Sciatic nerve (tissue), 2 donors: ENCODE measurements around the gene DNAAF1. TPM values are rescaled to one million over a fixed set of nuclear protein-coding genes. Genes with fewer than 3 reads are reported as not detected.

ENCODE experiments used
- ATAC-seq: fragments of 200-7000 bp; cut with Tn5 transposase; one replicate; pipeline ENCODE4 v1.9.1; 2020; ENCODE audit warnings: mild to moderate bottlenecking, moderate library complexity
- DNase-seq: peaks from one replicate; pipeline ENCODE4 v3.0.0-alpha.2; 2020; ENCODE audit warnings: low spot score
- intact Hi-C: fragments of 100-400 bp; cut with DNase I; formaldehyde crosslinking; loops from one replicate; pipeline ENCODE4 v1.14.2; 2022
- total RNA-seq: library from RNA; stranded (reverse); fragmentation: NEBNext Ultra II Directional; extraction: Animal tissue kit (Norgen Biotek cat#: 25700); gene quantifications from one replicate; pipeline ENCODE4 v1.2.1, GENCODE V29; 2021
- donor health status: DM: no; HTN: no; CAD: no.
- donor health status: DM: no; HTN: no; CAD: no.

The DNAAF1 gene
- total RNA-seq, 1 donor from 2014 or later = 1.4 TPM

DNA sequence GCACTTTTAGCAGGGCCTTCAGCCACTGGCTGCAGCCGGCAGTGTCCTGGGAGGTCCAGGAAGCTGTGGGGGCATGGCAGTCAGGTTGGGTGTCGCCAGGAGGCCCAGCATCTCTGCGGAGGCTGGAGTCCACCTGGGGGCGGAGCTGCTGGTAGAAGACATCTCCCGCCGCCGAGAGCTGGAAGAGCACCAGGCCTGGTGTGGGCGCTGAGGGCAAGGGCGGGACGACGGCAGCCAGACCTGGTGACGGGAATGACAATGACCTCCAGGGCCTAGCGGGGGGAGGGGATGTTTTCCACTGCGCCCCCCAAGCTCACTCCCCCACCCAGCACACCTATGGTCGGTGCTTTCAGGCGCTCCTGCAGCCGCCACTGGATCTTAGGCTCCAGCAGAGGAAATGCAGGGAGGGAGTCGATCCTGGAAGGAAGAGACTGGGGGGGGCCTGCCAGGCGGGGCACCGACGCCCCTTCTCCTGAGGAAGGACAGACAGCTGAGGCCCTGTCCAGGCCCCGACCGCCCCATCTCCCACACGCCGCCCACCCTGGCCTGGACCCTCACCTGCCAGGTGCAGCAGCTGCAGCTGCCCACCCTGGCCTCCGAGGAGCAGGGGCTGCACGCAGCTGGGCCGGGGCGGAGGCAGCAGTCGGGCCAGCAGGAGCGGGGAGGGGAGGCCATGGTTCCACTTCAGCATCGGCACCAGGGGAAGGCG lies 34.7 kb downstream of the DNAAF1 start:
- ATAC-seq (no peak), DNase-seq (no peak)
- intact Hi-C loops = loop anchor here (10.0 kb wide), 2 partner anchors 95 to 305 kb away; no protein-coding TSS in a partner anchor

DNA sequence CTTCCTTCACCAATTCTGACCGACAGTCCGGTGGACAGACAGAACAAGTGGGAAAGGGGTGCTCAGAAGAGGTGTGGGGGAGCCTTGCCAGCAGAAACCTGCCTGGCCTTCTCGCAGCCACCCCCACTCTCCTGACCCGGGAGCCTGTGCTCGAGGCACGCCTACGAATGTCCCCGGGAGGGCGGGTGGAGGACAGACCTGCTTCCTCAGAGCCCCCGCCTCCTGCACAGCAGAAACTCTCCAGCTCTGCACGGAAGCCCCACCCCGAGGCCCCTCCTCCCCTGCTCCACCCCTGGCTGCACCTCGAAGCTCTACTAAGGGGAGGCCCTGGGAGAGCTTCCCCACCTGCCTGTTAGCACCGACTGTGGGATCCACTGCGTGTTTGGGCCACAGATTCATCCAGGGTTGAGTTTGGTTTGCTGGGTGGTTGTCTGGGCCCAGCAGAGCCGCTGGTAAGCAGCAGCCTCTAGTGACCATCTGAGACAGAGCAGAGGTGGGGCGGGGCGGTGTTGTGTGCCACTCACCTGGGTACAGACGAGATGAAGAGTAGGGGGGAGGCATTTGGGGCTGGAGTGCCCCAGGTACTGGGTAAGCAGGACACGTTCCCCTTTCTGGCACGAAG lies 35.5 kb downstream of the DNAAF1 start:
- intact Hi-C loops = loop anchor here (10.0 kb wide), 2 partner anchors 96 to 304 kb away; no protein-coding TSS in a partner anchor
- no peak for DNase-seq
- no peak for ATAC-seq

DNA sequence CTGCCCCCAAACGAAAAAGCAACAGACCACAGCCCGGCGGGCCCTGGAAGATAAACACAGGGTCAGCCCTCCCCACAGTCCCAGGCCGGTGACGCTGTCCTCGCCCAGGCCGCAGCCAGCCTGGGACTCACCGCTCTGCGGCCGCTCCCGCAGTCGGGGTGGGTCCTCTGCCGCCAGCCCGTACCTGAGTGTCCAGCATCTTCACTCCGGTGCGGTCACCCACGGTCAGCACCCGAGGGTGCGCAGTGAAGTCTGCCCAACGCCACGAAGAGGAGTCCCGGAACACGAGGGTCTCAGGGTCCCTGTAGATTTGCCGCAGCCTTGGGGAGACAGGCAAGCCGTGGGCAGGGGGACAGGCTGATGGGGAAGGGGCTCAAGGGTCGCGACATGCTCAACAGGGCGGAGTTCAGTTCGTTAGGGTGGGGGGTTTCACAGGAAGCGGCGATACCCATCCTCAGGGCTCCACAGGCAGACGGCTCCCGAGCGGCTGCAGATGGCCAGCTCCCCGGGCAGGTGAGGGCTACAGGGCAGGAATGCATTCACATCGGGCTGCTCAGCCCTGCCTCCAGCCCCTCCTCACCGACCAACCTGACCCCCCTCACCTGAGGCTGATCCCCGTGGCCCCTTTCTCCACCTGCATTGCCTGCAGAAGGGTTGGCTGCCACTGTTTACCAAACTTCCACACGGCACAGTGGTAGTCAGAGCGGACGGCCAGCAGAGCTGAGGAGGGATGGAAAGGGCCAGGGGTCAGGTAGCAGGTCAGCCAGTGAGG lies 36.2 kb downstream of the DNAAF1 start:
- intact Hi-C loops = loop anchor here (10.0 kb wide), 2 partner anchors 97 to 303 kb away; no protein-coding TSS in a partner anchor
- DNase-seq = no peak
- no peak for ATAC-seq

DNA sequence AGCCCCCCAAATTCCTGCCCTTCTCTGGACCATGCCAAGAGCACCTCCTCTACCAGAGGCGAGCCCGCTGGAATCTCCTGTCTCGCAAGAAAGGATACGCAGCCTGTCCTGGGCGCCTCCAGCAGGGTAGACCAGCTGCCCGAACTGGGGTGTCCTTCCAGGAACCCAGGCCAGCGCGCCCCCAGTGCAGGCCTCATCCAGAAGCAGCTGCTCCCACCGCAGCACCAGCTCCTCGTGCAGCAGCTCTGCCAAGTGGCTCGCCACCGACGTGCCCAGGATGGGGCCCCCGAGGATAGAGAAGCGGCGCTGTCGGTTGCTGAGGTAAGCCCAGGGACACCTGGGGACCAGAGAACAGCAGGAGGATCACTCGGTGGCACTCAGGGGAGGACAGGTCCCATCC lies 37.0 kb downstream of the DNAAF1 start:
- DNase-seq = no peak
- intact Hi-C loops = loop anchor here (10.0 kb wide), 2 partner anchors 97 to 303 kb away; no protein-coding TSS in a partner anchor
- ATAC-seq = no peak

DNA sequence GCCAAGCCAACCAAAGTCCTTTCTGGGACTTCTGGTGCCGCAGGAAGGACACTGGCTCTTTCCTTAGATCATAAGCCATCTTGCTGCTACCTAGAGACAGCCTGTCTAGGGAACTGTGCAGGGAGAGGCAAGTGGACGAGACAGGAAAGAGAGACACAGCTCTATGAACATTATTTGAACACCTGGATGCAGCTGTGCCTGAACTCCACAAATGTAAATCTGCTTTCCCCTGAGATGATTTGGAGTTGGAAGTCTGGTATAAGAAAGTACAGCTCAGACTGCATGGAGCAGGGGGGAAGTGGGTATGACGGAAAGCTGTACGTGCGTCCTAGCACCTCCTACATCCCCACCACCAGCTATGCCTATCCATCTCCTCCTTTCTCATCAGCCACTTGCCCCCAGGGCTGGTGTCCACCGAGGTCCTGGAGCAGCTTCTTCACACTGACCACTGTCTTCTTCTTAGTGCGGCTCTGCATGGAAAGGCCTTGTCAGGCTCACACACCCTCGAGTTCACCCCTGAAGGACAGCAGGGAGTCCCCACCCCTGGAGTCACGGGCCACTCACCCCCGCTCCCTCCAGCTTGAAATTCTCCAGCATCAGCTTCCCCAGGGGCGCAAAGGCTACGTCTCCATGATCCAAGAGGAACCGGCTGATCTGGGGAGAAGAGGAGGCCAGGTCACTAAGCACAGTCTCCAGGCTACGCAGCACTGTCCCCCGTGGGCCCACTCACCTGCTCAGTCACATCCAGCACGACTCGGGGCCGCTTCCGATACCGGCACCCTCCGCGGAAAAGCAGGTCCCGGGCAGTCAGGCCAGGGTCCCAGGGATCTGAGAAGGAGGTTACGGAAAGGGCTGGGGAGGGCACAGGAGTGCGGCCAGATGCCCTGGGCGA lies 37.8 kb downstream of the DNAAF1 start:
- ATAC-seq (no peak), DNase-seq (no peak)
- intact Hi-C loops = loop anchor here (10.0 kb wide), 2 partner anchors 98 to 302 kb away; no protein-coding TSS in a partner anchor

DNA sequence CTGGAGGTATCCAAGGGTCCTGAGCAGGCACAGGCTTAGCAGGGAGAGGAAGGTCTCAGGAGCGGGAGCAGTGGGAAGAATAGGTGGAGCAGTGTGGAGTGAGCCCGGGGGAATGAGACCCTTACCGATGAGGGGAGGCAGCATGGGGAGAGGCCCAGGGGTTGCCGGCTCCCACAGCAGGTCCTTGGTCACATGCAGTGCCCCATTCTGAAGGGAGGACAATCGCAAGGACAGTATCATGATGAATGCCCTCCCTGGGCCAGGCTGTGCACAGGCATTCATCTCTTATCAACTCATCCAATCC lies 38.4 kb downstream of the DNAAF1 start:
- intact Hi-C loops = loop anchor here (10.0 kb wide), 2 partner anchors 99 to 301 kb away; no protein-coding TSS in a partner anchor
- DNase-seq (no peak), ATAC-seq (no peak)

DNA sequence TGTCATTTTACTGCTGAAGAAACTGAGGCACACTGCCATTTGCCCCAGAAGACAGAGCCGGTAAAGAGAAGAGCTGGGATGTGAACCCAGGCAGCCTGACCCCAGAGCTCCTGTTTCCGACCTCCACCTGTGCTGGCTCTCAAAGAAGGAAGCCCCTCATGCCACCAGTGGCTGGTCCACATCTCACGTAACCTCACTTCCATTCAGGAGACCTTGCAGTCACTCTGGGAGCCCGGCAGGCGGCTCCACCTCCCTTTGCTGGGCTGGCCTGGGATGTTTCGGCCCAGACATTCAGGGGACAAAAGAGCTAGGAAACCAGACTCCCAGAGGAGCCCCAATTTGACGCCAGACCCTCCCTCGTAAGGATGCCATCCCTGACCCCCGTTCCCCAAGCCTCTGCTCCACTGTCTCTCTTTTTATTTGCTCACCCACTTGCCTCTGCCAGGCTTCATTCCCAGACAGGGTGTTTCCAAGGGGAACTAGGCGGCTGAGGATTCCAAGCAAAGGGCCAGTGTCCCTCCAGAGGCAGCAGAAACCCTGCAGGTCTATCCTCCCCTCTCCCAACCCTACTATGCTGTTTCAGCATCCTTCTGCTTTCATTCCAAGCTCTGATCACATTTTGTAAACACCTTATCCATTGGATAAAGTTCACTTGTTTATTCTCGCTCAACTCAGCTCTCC lies 38.9 kb downstream of the DNAAF1 start:
- ATAC-seq (no peak), DNase-seq (peak; percentile 54)
- intact Hi-C loops = loop anchor here (10.0 kb wide), 2 partner anchors 99 to 301 kb away; no protein-coding TSS in a partner anchor

DNA sequence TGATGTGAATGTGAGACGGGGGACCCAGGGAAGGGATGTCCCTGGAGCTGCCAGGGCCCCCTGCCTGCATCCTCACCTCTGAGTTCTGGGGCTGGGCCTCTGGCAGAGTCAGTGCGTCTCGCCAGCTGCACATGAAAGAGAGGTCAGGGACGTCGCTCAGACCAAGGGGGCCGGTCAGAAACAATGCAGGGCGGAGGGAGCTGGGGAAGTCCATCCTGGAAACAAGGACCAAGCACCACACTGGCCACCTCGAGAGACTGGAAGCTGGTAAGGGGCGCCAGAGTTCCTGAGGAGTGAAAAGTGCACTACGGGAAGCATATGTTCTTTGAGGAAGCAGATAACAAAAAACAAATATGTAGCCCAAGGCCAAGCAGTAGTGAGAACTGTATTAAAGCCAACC lies 39.7 kb downstream of the DNAAF1 start:
- DNase-seq (peak; percentile 52), ATAC-seq (no peak)
- intact Hi-C loops = loop anchor here (5.0 to 10.0 kb wide), 3 partner anchors 100 to 300 kb away; no protein-coding TSS in a partner anchor

DNA sequence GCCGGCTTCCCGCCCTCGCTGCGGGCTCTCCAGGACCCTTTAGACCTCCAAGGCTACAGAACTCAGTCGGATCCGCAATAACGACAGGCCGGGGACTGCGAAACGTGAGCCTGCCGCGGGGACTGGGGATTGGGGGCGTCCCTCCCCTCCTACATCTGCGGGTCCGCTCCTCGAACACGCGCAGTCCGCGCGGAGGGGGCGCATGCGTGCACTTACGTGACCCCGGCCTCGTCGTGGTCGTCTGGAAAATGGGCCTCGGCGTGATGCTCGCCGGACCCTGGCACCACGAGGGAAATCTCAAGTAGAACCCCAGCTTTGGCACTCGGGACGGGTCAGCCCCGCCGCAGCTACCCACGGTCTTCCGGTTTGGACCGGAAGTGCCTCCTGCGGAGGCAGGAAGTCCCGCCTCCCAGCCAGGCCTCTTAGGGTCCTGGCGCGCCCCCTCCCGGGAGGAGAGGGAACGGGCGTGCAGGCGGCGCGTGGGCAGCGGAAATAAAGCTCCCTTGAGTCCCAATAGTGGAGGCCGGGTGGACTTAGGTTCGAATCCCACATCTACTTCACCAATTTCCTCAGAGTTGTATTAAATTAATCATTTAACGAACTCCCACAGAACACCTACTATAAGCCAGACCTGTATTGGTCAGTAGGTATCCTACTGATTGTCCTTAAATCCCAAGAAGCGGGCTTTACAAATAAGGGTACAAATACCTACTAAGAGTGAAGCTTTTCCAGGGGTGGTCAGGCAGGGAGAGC lies 41.8 kb downstream of the DNAAF1 start, which contains the start of gene TAF1C:
Gene TAF1C, minus strand, starts transcription at position 373 of the 753 bp plus-strand sequence. CDS start 2,069 bp downstream, outside the sequence.
- intact Hi-C loops = loop anchor here (5.0 to 10.0 kb wide), 3 partner anchors 102 to 298 kb away; no protein-coding TSS in a partner anchor
- peak; percentile 95 for DNase-seq
- ATAC-seq = peak; percentile 98

DNA sequence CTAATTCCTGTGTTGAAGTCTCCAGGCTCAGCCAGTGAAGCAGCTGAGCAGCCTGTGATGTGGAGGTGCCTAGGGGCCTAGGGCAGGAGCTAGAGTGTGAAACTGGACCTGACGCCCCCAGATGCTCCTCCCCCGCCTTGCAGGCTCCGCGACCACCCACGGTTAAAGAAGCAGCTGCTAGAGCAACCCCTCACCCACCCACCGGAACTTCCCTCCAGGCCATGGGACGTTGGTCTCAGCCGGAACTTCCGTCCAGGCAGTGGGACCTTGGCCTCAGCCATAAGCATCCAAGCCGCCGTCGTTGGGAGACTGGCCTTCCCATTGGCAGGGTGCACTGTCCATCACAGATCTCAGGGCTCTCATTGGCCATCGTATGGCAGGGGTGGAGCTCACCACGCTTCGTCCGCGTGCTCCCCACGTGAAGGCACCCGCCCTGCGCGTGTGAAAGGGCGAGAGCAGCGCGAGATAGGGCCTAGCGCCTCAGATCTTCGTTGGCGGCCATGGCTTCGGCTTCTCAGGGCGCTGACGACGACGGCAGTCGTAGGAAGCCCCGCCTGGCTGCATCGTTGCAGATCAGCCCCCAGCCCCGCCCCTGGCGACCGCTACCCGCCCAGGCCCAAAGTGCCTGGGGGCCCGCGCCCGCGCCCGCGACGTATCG lies 45.8 kb downstream of the DNAAF1 start, which contains the start of gene ADAD2:
Gene ADAD2, plus strand, starts transcription at position 427 of the 658 bp plus-strand sequence. Its CDS starts 74 bp downstream, at position 501.
- ATAC-seq (no peak), DNase-seq (no peak)
- intact Hi-C loops = no loop called here

DNA sequence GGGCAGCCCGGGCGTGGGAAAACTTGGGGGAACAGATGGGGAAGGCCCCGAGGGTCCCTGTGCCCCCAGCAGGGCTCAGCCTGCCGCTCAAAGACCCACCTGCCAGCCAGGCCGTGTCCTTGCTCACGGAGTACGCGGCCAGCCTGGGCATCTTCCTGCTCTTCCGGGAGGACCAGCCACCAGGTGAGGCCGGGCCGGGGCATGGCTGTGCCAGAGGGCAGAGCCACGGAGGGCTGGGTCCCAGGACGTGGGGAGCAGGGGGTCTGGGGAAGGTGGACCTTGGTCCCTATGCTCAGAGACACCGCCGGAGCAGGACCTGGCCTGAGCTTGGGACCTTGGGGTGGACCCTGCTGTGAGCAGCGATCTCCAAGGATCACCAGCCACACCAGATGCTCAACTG lies 46.4 kb downstream of the DNAAF1 start:
- DNase-seq = no peak
- intact Hi-C loops = no loop called here
- no peak for ATAC-seq

DNA sequence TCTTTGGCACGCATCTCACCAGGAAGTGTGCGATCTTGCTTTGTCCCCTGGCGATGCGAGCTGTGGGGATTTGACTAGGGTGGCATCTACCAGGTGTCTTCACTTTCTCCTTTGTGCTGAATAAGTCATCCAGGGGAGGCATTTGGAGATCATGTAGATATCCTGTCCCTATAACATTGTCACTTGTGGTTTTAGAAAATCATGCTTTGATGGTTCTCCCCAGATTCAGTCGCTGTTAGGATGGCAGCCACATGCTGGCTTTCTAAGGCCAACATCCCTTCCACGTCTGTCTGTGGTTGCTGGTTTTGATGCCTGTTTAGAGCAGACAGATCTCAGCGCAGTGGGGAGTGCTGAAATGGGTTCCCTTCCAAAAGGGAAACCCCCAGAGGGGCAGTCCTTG lies 48.4 kb downstream of the DNAAF1 start:
- intact Hi-C loops = no loop called here
- DNase-seq = no peak
- ATAC-seq = no peak

DNA sequence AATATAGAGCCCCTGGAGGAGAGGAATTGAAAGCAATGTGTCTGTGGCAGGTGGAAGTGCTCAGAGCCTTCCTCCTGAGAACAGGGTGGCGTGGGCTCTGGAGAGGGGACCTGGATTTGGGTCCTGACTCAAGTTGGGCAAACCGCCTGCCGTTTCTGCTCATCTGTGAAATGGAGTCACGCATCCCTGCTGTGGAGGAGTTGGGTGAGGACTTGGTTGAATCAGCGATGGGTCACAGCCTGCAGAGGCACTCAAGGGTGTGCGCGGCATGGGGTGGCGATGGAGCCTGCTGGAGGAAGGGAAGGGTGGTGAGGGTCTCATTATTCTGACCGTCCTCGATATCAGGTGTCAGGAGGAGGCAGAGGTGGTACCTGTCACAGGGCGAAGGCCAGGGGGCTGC lies 48.9 kb downstream of the DNAAF1 start:
- intact Hi-C loops = no loop called here
- no peak for ATAC-seq
- DNase-seq = no peak

DNA sequence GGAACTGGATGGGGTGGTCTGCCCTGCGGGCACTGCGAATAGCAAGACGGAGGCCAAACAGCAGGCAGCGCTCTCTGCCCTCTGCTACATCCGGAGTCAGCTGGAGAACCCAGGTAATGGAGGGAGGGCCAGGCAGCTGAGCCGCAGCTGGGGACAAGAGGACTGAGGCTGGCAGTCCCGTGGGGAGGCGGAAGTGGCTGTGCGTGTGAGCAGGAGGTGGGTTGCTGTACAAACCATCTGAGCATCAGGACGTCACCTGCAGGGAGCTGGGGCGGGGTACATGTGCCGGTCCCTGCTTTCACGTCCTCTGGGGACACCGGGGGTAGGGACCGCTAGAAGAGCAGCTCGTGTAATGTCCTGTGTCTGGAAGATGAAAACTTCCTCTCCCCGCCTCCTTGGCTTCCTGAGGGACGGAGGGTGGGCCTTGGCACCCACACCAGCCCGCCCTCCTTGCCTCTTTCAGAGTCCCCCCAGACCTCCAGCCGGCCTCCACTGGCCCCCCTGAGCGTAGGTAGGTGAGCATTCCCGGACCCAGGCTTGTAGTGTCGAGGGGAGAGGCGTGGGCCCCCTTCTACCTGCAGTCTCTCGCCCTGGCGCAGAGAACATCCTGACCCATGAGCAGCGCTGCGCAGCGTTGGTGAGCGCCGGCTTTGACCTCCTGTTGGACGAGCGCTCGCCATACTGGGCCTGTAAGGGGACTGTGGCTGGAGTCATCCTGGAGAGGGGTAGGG lies 49.5 kb downstream of the DNAAF1 start:
- intact Hi-C loops = no loop called here
- DNase-seq (no peak), ATAC-seq (no peak)

DNA sequence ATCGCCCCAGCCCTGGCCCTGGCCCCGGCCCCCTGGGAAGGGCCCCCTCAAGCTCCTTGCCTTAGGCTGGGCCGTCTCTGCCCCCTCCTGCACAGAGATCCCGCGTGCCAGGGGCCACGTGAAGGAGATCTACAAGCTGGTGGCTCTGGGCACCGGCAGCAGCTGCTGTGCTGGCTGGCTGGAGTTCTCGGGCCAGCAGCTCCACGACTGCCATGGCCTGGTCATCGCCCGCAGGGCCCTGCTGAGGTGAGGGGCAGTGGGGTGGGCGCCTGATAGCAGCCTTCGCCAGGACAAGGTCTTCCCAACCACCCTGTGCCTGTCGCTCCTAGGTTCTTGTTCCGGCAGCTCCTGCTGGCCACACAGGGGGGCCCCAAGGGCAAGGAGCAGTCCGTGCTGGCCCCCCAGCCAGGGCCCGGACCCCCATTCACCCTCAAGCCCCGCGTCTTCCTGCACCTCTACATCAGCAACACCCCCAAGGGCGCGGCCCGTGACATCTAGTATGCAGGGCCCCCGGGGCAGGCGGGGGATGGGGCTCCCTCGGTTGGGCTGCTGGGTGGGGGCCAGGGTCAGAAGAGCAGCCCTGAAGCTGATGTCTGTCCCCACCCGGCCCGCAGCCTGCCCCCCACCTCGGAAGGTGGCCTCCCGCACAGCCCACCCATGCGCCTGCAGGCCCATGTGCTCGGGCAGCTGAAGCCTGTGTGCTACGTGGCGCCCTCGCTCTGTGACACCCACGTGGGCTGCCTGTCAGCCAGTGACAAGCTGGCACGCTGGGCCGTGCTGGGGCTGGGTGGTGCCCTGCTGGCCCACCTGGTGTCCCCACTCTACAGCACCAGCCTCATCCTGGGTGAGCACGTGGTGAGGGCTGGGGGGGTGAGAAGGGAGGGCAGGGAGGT lies 50.3 kb downstream of the DNAAF1 start:
- DNase-seq (no peak), ATAC-seq (no peak)

More for the DNA sequence above, 50.3 kb downstream of the DNAAF1 start:
- intact Hi-C loops = no loop called here
